WI38 (cell line): Measurements from ENCODE around the gene NGEF.
"Not testable (repeated sequence)": the region's sequence is repeated elsewhere in the genome, so short reads cannot be mapped to it uniquely, and the experiment has no call there.

ENCODE experiments used
- H3K4me3 ChIP-seq: 2 replicates; pipeline ENCODE4 v1.5.1; 2011; ENCODE audit warnings: low read depth, mild to moderate bottlenecking, control low read depth, low read length
- TF ChIP-seq, protein P1 (sequence below): IDR thresholded peaks from 2 replicates; pipeline ENCODE4 v1.5.1; 2012; ENCODE audit warnings: low read depth, mild to moderate bottlenecking, control low read depth, low read length

Gene NGEF

GRCh38 chr2:232861353-232861752 is 151.7 kb downstream of the NGEF start:
- no peak overlapping the region for H3K4me3 ChIP-seq
- TF ChIP-seq, protein P1, sequence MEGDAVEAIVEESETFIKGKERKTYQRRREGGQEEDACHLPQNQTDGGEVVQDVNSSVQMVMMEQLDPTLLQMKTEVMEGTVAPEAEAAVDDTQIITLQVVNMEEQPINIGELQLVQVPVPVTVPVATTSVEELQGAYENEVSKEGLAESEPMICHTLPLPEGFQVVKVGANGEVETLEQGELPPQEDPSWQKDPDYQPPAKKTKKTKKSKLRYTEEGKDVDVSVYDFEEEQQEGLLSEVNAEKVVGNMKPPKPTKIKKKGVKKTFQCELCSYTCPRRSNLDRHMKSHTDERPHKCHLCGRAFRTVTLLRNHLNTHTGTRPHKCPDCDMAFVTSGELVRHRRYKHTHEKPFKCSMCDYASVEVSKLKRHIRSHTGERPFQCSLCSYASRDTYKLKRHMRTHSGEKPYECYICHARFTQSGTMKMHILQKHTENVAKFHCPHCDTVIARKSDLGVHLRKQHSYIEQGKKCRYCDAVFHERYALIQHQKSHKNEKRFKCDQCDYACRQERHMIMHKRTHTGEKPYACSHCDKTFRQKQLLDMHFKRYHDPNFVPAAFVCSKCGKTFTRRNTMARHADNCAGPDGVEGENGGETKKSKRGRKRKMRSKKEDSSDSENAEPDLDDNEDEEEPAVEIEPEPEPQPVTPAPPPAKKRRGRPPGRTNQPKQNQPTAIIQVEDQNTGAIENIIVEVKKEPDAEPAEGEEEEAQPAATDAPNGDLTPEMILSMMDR = no peak

GRCh38 chr2:232860593-232861241 is 152.3 kb downstream of the NGEF start:
- TF ChIP-seq, protein P1 = no peak
- H3K4me3 ChIP-seq = no peak overlapping the region

GRCh38 chr2:232859385-232859916 is 153.6 kb downstream of the NGEF start:
- TF ChIP-seq, protein P1 = no peak
- no peak overlapping the region for H3K4me3 ChIP-seq

- TF ChIP-seq, protein P1 = no peak
- H3K4me3 ChIP-seq = no peak overlapping the region
Measured at GRCh38 chr2:232857158-232857563, 155.9 kb downstream of the NGEF start.

- H3K4me3 ChIP-seq = no peak overlapping the region
- TF ChIP-seq, protein P1 = no peak
Measured at GRCh38 chr2:232854082-232854481, 159.0 kb downstream of the NGEF start.

DNA sequence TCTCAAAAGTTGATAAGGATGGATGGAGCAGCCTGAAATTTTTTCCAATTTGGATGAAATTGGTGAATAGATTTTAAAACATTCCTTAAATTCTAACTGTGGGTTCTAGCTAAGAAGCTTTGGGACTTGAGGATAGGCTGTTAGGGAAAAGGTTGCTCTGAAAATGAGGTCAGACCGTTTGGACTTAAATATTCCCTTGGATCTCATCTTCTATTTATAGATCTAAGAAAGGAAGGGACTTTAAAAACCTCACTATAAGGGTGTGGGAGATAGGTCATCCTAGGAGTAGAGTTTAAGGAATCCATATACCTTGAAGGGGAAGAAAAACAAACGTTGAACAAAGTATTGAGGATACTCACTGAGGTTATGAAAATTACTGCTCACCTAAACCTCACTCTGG is 160.4 kb downstream of the NGEF start:
- TF ChIP-seq, protein P1 = no peak
- no peak overlapping the region for H3K4me3 ChIP-seq

- not testable (repeated sequence) for H3K4me3 ChIP-seq
Measured at GRCh38 chr2:232852081-232852480, 161.0 kb downstream of the NGEF start.

- no peak overlapping the region for H3K4me3 ChIP-seq
- TF ChIP-seq, protein P1 = no peak
Measured at GRCh38 chr2:232850039-232850438, 163.0 kb downstream of the NGEF start.
